Hepatocyte (in vitro differentiated cells): ENCODE measurements around the gene UBXN4.

ENCODE experiments used
- CTCF ChIP-seq: fragments of 200-600 bp; sonication (generic); IDR thresholded peaks from 2 replicates; pipeline ENCODE4 v1.5.1; 2016; ENCODE audit warnings: antibody characterized with exemption, mild to moderate bottlenecking; ENCODE audit not compliant: poor library complexity
- EZH2 ChIP-seq: fragments of 200-600 bp; sonication (generic); IDR thresholded peaks from 2 replicates; pipeline ENCODE4 v1.6.1; 2016; ENCODE audit warnings: antibody characterized with exemption, mild to moderate bottlenecking, borderline replicate concordance
- EZH2phosphoT487 ChIP-seq: fragments of 200-600 bp; sonication (generic); IDR thresholded peaks from one replicate; pipeline ENCODE4 v1.6.1; 2018; ENCODE audit warnings: antibody characterized with exemption, mild to moderate bottlenecking, low read depth, moderate library complexity; ENCODE audit not compliant: unreplicated experiment, severe bottlenecking

GRCh38 chr2:135798762-135799161, 57.1 kb downstream of the UBXN4 start:
- TF ChIP-seq EZH2phosphoT487 = no peak
- no peak for TF ChIP-seq CTCF
- TF ChIP-seq EZH2 = no peak
